Heart left ventricle (tissue), 16 donors: ENCODE data around the gene SLC9A9. TPM values are rescaled to one million over a fixed set of nuclear protein-coding genes. Genes with fewer than 3 reads are reported as not detected.

ENCODE experiments used
- ATAC-seq, 4 donors: fragments of 200-7000 bp; cut with Tn5 transposase; one replicate each; pipeline ENCODE4 v1.9.1; 2020 to 2022; ENCODE audit warnings: moderate library complexity in 4 of 4, mild to moderate bottlenecking in 3 of 4, moderate number of reproducible peaks in 1 of 4
- DNase-seq, 5 donors: peaks; one replicate each; pipeline ENCODE4 v3.0.0-alpha.2; 2020
- H3K27ac ChIP-seq, 12 donors: fragments of 200-600 bp; sonication (generic) in 4 of 12; one replicate each; pipeline versions ENCODE4 v1.5.0 to v1.8.0; 2016 to 2022; ENCODE audit warnings: mild to moderate bottlenecking in 2 of 12
- H3K27me3 ChIP-seq, 9 donors: fragments of 200-600 bp; sonication (generic) in 2 of 9; one replicate each; pipeline versions ENCODE4 v1.5.1 to v1.8.0; 2016 to 2022; ENCODE audit warnings: mild to moderate bottlenecking in 3 of 9
- H3K36me3 ChIP-seq, 9 donors: fragments of 200-600 bp; sonication (generic) in 2 of 9; one replicate each; pipeline versions ENCODE4 v1.5.0 to v1.8.0; 2018 to 2022; ENCODE audit warnings: mild to moderate bottlenecking in 2 of 9
- H3K4me1 ChIP-seq, 12 donors: fragments of 200-600 bp; sonication (generic) in 4 of 12; one replicate each; pipeline versions ENCODE4 v1.5.0 to v1.8.0; 2016 to 2022; ENCODE audit warnings: mild to moderate bottlenecking in 3 of 12
- H3K4me3 ChIP-seq, 12 donors: fragments of 200-600 bp; sonication (generic) in 4 of 12; one replicate each; pipeline versions ENCODE4 v1.5.0 to v1.8.0; 2017 to 2022; ENCODE audit warnings: mild to moderate bottlenecking in 9 of 12, moderate library complexity in 4 of 12
- H3K9me3 ChIP-seq, 12 donors: fragments of 200-600 bp; sonication (generic) in 4 of 12; one replicate each; pipeline versions ENCODE4 v1.5.0 to v1.8.0; 2016 to 2022; ENCODE audit warnings: mild to moderate bottlenecking in 1 of 12
- POLR2A ChIP-seq, 2 donors: fragments of 450-650 bp; IDR thresholded peaks; one replicate each; pipeline ENCODE4 v1.6.1; 2017; ENCODE audit warnings: antibody characterized with exemption in 2 of 2, mild to moderate bottlenecking in 2 of 2, moderate library complexity in 2 of 2
- WGBS, 4 donors: extraction: QIAGEN DNeasy Blood & Tissue Kit in 2 of 4; methylation state at CpG; one replicate each; pipeline versions ENCODE4 v1.1.5 to v1.1.7; 2013 to 2018; 5-methylcytosine and 5-hydroxymethylcytosine counted together
- intact Hi-C, 10 donors: fragments of 100-400 bp; cut with DNase I; formaldehyde crosslinking; loops; one replicate each; pipeline versions ENCODE4 v1.11.1 to v1.14.2; 2022
- polyA plus RNA-seq, 2 donors: library from polyadenylated mRNA; stranded (reverse); fragments of 200-250 nt; gene quantifications; one replicate each; pipeline ENCODE4 v1.2.3, GENCODE V29; 2013
- total RNA-seq, 9 donors: library from RNA; depleted of rRNA in 2 of 9; stranded (reverse); fragments of >200 nt in 2 of 9; fragmentation: NEBNext Ultra II Directional in 3 of 9; extraction: Animal tissue kit (Norgen Biotek cat#: 25700) in 3 of 9; gene quantifications; one replicate each; pipeline versions ENCODE4 v1.1.0 to v1.2.4, GENCODE V29; 2016 to 2023
- TF ChIP-seq, protein P1 (sequence below), 12 donors: fragments of 200-600 bp; sonication (generic) in 4 of 12; IDR thresholded peaks; one replicate each; pipeline versions ENCODE4 v1.5.0 to v1.8.0; 2018 to 2022; ENCODE audit warnings: antibody characterized with exemption in 12 of 12, mild to moderate bottlenecking in 5 of 12
- donor health status: ischemic (EF 13 %, LVEDD 7.1; RV severe dilation, severe dysfunction).
- donor health status: healthy with polysubstance abuse.
- donor health status: DM: no; HTN: yes; CAD: no.
- donor health status: DM: no; HTN: no; CAD: no.
- donor health status: ischemic (EF 25% LVEDD 6.9; RV normal size, moderate dysfunction).
- donor health status: ischemic (EF 25% LVEDD 5.7; RV mildly dilated, moderate dysfunction).
- donor health status: healthy.
- donor health status: DM: yes; HTN: yes; CAD: no.
- donor health status: ischemic (EF 35%, LVEDD 5.7; RV mildly dilated, moderate dysfunction).
- donor health status: nonischemic (EF 11% LVEDD 7.7; RV severe dilation, severe dysfunction).
- donor health status: DM: yes; HTN: yes; CAD: no.
- donor health status: PGD.
- donor health status: ischemic (EF 29% LVEDD 5.4; RV normal size, mild dysfunction).
- donor health status: nonischemic (EF 23%, LVEDD 6.1; RV moderate dilation, normal function).

SLC9A9 gene
- total and polyA plus RNA-seq, 11 donors, result 0.76 to 17.5 (median 3.3) TPM

GRCh38 chr3:143658861-143659260, 189.4 kb downstream of the SLC9A9 start:
- H3K27me3 ChIP-seq, result no peaks in the 10 kb centered on the region
- no peaks in the 10 kb centered on the region for H3K36me3 ChIP-seq
- H3K9me3 ChIP-seq, result no peaks in the 10 kb centered on the region
- no peaks in the 10 kb centered on the region for H3K4me1 ChIP-seq
- DNase-seq (no peak), ATAC-seq (no peak)
- TF ChIP-seq, protein P1, sequence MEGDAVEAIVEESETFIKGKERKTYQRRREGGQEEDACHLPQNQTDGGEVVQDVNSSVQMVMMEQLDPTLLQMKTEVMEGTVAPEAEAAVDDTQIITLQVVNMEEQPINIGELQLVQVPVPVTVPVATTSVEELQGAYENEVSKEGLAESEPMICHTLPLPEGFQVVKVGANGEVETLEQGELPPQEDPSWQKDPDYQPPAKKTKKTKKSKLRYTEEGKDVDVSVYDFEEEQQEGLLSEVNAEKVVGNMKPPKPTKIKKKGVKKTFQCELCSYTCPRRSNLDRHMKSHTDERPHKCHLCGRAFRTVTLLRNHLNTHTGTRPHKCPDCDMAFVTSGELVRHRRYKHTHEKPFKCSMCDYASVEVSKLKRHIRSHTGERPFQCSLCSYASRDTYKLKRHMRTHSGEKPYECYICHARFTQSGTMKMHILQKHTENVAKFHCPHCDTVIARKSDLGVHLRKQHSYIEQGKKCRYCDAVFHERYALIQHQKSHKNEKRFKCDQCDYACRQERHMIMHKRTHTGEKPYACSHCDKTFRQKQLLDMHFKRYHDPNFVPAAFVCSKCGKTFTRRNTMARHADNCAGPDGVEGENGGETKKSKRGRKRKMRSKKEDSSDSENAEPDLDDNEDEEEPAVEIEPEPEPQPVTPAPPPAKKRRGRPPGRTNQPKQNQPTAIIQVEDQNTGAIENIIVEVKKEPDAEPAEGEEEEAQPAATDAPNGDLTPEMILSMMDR (IDR thresholded peaks at IDR 0.05), result no peak
- no peak for TF ChIP-seq POLR2A (IDR thresholded peaks at IDR 0.05)
- no peak overlapping the region for H3K4me3 ChIP-seq
- WGBS, 4 donors, result 40 to 92% (median 68%) methylated on average over 2 of the region's 2 CpGs
- intact Hi-C loops, result no loop called here
- H3K27ac ChIP-seq, result no peak overlapping the region

- H3K9me3 ChIP-seq, result no peaks in the 10 kb centered on the region
- no peaks in the 10 kb centered on the region for H3K36me3 ChIP-seq
- intact Hi-C loops, result no loop called here
- no peaks in the 10 kb centered on the region for H3K4me1 ChIP-seq
- TF ChIP-seq, protein P1 (IDR thresholded peaks at IDR 0.05), result no peak
- ATAC-seq (no peak), DNase-seq (no peak)
- H3K4me3 ChIP-seq, result no peak overlapping the region
- WGBS, 4 donors, result 88 to 93% (median 91%) methylated on average over 1 of the region's 1 CpG
- no peaks in the 10 kb centered on the region for H3K27me3 ChIP-seq
- H3K27ac ChIP-seq, result no peak overlapping the region
Measured at GRCh38 chr3:143658116-143658515, 190.2 kb downstream of the SLC9A9 start.

DNA sequence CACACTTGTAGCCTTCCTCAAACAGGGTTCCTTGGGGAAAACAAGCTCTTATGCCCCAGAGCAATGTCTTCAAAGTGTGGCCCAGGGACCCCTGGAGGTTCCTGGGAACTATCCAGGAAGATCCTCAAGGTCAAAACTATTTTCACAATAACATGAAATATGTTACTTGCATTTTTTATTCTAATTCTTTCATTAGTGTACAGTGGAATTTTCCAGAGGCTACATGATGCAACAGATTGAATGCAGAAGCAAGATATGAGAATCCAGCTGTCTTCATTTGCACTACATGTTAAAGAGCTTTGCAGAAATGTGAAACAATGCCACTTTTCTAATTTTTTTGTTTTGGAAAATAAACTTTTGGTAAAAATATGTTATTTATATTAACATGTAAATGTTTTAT, 190.9 kb downstream of the SLC9A9 start:
- no peak for TF ChIP-seq POLR2A (IDR thresholded peaks at IDR 0.05)
- H3K4me3 ChIP-seq, result no peak overlapping the region
- no peaks in the 10 kb centered on the region for H3K9me3 ChIP-seq
- no peaks in the 10 kb centered on the region for H3K4me1 ChIP-seq
- H3K27me3 ChIP-seq, result no peaks in the 10 kb centered on the region
- no peaks in the 10 kb centered on the region for H3K36me3 ChIP-seq
- intact Hi-C loops, result no loop called here
- ATAC-seq (no peak), DNase-seq (no peak)
- H3K27ac ChIP-seq, result no peak overlapping the region

GRCh38 chr3:143654906-143655305, 193.4 kb downstream of the SLC9A9 start:
- no peaks in the 10 kb centered on the region for H3K27me3 ChIP-seq
- H3K4me1 ChIP-seq, result peaks cover 0 to 7% (median 0%) of the 10 kb centered on the region in 12 donors
- DNase-seq (no peak), ATAC-seq (peak in 1 of 4 donors; percentile 67)
- H3K36me3 ChIP-seq, result peaks cover 0 to 7% (median 0%) of the 10 kb centered on the region in 9 donors
- TF ChIP-seq, protein P1 (IDR thresholded peaks at IDR 0.05), result no peak
- TF ChIP-seq POLR2A (IDR thresholded peaks at IDR 0.05), result no peak
- H3K9me3 ChIP-seq, result no peaks in the 10 kb centered on the region
- intact Hi-C loops, result no loop called here
- no peak overlapping the region for H3K4me3 ChIP-seq
- 58 to 88% (median 68%) methylated on average over 3 of the region's 3 CpGs for WGBS, 4 donors
- H3K27ac ChIP-seq, result no peak overlapping the region

- DNase-seq, result no peak
- intact Hi-C loops, result no loop called here
- TF ChIP-seq, protein P1 (IDR thresholded peaks at IDR 0.05), result no peak
- no peak for TF ChIP-seq POLR2A (IDR thresholded peaks at IDR 0.05)
- no peak overlapping the region for H3K27ac ChIP-seq
- peaks cover 0 to 7% (median 0%) of the 10 kb centered on the region in 12 donors for H3K4me1 ChIP-seq
- no peaks in the 10 kb centered on the region for H3K9me3 ChIP-seq
- no peaks in the 10 kb centered on the region for H3K27me3 ChIP-seq
- no peak for ATAC-seq
- peaks cover 0 to 11% (median 0%) of the 10 kb centered on the region in 9 donors for H3K36me3 ChIP-seq
- WGBS, 4 donors, result 86 to 95% (median 92%) methylated on average over 2 of the region's 2 CpGs
- no peak overlapping the region for H3K4me3 ChIP-seq
Measured at GRCh38 chr3:143653935-143654334, 194.3 kb downstream of the SLC9A9 start.
